Measurements from ENCODE around the gene SRMS.

SRMS gene

GRCh38 chr20:63552481-63553249 is 5.1 kb upstream of the SRMS start:
- DNase-seq, result no peak

DNA sequence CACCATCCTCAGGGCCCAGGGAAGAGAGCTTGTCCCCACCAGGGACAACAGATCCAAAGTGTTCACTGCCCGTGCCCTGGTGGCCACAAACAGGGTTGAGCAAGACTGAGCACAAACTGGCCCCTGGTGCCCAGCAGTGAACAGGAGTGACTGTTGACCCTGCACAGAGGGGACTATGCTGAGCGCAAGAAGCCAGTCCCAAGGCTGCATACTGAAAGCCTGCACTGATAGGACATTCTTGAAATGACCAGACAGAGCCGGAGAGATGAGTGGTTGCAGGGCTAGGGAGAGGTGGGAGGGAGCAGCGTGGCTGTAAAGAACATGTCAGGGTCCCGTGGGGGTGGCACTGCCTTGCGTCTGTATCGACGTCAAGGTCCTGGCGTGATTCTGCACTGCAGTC is 3.5 kb upstream of the SRMS start:
- DNase-seq, result no peak

DNA sequence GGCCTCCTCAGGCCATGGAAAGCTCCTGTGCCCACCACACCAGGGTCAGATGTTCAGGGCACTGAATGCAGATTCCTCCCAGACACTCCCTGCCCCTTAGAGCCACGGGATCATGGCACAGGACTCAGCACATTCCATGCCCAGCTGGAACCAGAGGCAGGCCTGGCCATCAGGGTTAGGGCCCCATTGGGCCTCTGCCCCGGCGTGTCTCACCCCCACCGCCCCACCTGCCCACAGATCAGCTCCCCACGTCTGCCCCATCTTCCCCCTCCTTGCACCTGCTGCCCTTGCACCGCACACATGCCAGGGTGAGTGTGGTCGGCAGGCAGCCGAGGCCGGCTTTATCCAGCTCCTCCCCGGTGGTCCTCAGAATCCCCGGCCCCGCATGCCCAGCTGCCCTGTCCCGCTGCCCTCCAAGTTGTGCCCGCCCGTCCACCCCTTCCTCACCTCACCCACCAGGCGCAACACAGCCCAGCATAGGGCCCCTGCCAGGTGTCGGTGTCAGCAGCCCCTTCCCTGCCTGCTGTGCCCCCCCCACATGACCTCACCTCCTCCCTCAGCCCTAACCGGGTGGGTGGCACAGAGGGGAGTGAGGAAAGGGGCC is 2.2 kb upstream of the SRMS start:
- no peak for DNase-seq

DNA sequence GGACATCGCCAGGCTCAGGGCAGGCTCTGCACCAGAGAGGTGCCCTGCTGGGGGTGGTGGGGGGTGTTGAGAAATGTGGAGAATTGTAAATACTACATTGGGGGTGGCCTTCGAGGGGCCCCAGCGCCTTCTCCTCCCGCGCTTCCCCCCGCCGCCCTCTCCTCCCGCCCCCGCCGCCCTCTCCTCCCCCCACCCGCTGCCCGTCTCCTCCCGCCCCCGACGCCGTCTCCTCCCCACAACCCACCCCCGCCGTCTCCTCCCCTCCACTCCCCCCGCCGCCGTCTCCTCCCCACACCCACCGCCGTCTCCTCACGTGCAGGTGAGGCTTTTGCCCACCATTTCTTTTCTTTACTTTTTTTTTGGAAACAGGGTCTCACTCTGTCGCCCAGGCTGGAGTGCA is 1.5 kb upstream of the SRMS start:
- no peak for DNase-seq

- no peak for DNase-seq
These were observed 993 bp upstream of the SRMS start for GRCh38 chr20:63548542-63548941.

- DNase-seq, result no peak
These were observed 409 bp downstream of the SRMS start for GRCh38 chr20:63546956-63547724.

DNA sequence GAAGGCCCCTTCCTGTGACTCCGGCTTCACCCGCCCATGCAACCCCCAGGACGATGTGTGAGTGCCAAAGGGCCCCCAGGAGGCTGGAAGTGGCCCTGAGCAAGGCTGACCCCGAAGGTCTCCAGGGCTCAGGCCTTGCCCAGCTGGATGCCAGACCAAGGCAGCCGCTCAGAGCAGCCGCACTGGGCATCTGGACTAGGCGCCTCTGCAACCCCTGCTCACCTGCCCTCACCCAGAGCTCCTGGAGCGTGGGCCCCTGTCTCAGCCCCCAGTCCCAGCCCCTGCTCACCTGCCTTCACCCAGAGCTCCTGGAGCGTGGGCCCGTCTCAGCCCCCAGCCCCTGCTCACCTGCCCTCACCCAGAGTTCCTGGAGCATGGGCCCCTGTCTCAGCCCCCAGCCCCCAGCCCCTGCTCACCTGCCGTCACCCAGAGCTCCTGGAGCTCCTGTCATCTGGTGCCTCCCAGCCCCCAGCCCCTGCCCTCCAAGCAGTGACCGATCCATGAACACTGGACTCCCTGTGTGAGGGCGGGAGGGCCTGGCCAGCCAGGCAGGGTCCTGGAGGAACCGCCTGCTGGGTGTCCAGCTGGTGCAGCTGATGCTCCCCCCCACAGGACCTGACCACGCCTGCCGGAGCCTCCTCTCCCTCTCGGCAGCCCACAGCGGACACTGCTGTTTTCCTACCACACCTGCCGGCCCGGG is 1.1 kb downstream of the SRMS start:
- DNase-seq, result no peak

DNA sequence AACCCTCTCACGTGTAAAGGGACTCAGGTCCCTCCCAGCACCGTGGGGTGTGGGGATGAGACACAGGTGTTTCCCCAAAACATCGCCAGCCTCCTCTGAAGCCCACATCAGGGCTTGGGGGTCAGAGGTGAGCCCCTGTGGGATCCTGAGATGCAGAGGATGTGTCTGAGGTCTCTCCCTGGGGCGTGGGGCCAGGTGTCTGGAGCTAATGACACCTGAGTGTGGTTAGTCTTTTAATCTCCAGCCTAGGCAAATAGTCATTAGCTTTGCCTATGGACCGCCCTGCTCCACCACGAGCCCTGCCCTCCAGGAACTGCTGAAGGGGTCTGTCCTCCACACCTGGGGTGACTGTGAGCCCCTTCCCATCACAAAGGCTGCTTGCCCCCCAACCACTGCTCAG is 1.7 kb downstream of the SRMS start:
- DNase-seq, result no peak

DNA sequence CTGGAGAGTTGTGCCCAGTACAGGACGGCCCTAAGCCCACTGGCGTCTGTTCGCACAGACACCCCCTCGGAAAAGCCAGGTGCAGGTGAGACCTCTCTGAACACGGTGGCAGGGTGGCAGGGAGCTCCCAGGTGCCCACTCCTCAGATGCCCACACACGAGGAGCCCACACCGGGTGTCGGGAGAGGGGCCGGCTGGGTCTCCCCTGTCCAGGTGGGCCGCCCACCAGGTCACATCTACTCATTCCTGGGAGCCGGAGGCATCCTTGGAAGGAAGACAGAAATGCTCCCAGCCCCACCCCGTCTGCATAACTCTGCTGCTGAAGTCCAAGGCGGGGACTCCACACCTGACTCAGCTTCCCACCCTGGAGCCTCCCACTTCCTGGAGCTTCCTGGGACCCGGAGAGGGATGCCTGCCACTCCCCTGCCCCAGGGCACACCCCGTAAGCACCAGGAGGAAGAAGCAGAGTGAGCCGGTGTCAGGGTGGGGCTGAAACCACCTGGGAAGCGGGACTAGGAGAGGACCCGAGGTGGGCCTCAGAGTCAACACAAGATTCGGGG is 2.5 kb downstream of the SRMS start:
- no peak for DNase-seq

DNA sequence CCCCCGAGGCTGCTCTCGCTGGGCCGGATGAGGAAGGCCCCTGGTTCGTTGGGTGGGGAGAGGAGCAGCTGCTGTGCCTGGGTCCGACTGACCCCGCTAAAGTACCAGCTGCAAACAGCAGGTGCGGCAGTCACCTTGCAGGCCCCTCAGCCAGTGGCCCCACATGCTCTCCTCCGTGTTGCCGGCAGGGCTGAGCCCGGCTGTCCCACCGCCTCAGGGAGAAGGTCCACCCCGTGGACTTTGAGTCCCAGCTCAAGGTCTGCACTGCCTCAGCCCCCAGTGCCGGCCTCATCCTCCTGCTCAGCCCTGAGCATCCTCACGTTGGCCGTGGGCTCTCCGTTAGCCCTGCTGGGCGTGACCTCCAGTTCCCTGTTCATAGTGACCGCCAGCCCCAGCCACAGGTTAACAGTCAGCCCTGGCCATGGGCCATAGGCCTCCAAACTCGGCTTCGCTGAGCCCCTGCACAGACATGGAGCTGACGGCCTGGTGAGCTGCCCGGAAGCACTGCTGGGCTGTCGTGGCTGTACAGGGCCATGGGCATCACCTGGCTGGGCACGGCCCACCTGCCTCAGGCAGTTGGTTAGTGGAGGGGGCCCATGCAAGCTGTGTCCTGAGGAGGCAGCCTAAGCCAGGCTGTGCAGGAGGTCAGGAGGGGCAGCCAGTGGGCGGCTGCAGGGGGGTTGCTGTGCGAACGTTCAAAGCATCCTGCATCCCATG is 3.1 kb downstream of the SRMS start:
- DNase-seq, result no peak

DNA sequence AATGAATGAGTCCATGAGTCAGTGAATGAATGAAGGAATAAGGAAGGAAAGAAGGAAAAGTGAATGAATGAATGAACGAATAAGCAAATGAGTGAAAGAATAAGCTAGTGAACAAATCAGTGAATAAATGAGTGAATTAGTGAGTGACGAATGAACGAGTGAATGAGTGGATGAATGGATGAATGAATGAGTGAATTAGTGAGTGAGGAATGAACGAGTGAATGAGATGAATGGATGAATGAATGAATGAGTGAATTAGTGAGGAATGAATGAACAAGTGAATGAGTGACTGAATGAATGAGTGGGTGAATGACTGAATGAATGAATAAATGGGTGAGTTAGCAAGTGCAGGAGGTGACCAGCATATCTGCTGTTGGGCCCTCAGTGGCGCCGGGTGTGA is 3.8 kb downstream of the SRMS start:
- no peak for DNase-seq

GRCh38 chr20:63543131-63543530 is 4.4 kb downstream of the SRMS start:
- no peak for DNase-seq

GRCh38 chr20:63542696-63543095 is 4.9 kb downstream of the SRMS start:
- DNase-seq, result no peak

DNA sequence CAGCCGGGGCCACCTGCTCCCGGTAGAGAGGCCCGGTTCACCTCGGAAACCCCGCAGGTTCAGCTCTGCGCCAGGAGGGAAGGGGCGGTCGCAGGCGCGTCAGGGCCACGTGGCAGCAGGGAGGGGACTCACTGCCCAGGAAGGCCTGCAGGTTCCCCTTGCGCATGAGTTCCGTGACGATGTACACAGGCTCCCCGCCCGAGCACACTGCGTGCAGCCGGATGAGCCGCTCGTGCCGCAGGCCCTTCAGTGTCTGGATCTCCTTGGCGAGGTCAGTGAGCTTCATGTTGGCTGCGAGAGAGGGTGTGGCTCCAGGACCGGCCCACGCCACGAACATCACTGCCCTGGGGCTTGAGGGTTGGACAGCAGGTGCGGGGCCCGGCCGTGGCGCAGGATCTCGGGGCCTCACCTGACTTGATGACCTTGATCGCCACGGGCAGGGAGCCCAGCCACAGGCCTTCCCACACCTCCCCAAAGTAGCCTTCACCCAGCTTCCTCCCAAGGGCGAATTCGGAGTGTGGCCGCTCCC is 5.5 kb downstream of the SRMS start:
- DNase-seq, result no peak

DNA sequence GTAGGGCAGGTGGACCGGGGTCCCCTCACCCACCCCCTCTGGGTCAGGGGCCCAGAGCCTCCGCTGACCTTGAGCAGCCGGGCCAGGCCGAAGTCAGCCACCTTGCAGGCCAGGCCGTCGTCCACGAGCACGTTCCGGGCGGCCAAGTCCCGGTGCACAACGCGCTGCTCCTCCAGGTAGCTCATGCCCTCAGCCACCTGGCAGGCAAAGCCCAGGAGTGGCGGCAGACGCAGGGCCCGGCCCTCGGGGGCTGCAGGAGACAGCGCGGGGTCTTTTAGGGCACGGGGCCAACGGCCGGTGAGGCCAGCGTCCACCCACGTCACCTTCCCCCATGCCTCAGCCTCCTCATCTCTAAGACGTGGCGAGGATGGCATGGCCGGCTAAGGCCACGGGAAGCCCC is 6.2 kb downstream of the SRMS start:
- DNase-seq, result no peak

GRCh38 chr20:63540417-63541186 is 6.9 kb downstream of the SRMS start:
- DNase-seq, result no peak

DNA sequence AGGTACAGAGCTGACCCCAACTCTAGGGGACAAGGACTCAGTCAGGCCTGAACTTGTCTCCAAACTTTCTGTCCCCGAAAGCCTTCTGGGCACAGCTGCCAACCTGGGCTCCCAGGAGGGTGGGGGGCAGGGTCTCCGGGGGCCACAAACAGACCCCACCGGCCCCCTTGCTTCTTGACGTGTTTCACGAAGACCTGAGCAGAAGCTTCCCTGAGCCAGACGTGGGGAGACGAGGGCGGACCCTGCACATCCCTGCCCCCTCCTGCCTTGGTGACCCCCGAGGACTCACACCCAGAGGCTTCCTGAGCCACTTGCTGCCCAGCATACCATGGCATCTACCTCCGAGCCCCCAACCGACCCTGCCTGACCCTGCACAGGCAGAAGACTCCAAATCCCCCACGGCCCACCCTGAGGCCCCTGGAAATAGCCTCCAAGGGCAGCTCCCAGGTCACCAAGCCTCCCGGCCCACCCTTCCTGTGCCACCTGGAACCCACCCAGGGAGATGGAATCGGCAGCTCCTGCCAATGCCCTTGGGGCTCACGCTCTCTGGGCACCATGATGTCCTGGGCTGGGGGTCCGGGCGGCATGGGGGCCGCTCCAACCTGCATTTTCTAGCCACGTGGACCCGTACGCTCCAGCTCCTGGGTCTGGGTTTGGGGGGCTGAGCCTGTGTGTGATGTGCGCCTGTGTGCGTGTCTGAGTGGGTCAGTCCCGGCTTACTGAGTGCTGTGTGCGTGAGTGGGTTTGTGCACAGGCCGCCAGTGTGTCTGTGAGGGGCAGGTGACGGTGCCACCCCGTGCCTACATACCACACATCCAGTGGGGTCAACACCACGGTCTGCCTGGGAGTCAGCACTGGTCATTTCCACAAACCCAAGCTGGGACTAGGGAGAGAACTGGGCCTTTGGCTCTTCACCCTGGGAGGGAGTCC is 7.8 kb downstream of the SRMS start:
- DNase-seq, result no peak

- no peak for DNase-seq
These were observed 8.5 kb downstream of the SRMS start for GRCh38 chr20:63539092-63539430.

- no peak for DNase-seq
These were observed 9.1 kb downstream of the SRMS start for GRCh38 chr20:63538204-63539091.

Data from left hindlimb (tissue), 1 donor.